GM21723 (cell line): ENCODE data around the gene ACTR3.
"Not testable (repeated sequence)": the region's sequence is repeated elsewhere in the genome, so short reads cannot be mapped to it uniquely, and the experiment has no call there.

Source experiments
- ATAC-seq: cut with Tn5 transposase; IDR thresholded peaks from one replicate; pipeline ENCODE4 v1.9.1; 2021; ENCODE audit warnings: mild to moderate bottlenecking, moderate library complexity; ENCODE audit not compliant: unreplicated experiment

Gene ACTR3

DNA sequence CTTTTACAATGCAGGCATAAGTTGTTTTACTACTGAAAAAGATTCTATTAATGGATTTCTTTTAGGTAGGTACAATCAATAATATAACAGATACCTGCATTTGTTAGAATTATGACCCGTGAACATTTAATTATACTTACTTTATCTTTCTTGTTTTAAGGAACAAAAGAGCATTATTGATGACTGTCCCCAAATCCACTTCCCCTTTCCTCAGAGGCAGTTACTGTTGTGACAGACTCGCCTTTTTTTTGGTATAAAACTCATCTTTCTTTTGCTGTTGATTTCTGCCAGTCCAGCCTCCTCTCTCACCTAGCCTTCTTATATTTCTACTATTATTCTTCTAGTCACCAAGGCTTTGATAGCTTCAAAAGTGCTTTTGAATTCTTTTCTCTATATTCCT is 12.1 kb downstream of the ACTR3 start:
- no peak for ATAC-seq

DNA sequence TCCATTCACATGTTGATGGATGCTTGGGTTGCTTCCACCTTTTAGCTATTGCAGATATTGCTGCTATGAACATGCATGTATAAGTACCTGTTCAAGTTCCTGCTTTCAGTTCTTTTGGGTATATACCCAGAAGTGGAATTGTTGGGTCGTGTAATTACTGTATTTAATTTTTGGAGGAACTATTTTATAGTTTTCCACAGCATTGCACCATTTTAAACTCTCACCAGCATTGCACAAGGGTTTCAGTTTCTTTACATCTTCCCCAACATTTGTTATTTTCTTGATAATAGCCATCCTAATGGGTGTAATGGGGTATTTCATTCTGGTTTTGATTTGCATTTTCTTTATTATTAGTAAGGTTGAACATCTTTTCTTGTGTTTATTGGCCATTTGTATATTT is 16.0 kb downstream of the ACTR3 start:
- no peak for ATAC-seq

DNA sequence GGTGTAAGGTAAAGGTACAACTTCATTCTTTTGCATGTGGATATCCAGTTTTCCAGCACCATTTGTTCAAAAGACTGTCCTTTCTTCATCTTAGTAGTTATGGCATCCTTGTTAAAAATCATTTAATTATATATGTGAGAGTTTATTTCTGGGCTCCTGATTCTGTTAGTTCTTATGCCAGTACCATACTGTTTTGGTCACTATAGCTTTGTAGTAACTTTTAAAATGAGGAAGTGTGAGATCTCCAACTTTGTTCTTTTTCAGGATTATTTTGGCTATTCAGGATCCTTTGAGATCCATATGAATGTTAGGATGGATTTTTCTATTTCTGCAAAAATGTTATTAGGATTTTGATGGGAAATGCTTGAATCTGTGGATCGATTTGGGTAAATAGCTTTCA is 16.8 kb downstream of the ACTR3 start:
- ATAC-seq = no peak

DNA sequence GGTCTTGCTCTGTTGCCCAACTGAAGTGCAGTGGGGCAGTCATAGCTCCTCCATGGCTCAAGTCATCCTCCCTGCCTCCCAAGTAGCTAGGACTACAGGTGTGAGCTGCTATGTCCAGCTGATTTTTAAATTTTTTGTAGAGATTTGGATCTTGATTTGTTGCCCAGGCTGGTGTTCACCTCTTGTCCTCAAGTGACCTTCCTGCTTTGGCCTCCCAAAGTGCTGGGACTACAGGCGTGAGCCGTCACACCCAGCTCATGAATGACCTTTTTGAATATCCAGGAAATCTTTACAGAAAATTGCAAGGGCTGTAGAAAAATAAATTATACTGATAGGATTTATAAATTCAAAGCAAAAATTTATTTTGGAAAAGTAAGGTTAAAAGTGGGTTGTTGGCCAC is 17.4 kb downstream of the ACTR3 start:
- ATAC-seq = no peak

DNA sequence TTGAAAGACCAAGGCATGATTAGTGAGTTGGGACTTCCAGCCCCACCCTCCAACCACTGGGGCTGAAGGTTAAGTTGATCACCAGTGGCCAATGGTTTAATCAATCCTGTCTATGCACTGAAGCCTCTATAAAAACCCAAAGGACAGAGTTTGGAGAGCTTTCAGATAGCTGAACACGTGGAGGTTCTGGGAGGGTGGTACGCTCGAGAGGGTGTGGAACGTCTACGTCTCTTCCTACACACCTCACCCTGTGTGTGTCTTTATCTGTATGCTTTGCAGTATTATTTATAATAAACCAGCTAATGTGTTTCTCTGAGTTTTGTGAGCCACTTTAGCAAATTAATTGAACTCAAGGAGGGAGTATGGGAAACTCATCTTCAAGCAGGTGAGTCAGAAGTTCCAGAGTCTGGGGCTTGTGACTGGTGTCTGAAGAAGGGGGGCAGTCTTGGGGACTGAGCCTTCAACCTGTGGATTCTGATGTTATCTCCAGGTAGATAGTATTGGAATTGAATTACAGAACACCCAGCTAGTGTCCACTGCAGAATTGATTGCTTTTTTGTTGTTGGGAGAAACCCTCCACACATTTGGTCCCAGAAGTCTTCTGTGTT is 20.3 kb downstream of the ACTR3 start:
- ATAC-seq = no peak

DNA sequence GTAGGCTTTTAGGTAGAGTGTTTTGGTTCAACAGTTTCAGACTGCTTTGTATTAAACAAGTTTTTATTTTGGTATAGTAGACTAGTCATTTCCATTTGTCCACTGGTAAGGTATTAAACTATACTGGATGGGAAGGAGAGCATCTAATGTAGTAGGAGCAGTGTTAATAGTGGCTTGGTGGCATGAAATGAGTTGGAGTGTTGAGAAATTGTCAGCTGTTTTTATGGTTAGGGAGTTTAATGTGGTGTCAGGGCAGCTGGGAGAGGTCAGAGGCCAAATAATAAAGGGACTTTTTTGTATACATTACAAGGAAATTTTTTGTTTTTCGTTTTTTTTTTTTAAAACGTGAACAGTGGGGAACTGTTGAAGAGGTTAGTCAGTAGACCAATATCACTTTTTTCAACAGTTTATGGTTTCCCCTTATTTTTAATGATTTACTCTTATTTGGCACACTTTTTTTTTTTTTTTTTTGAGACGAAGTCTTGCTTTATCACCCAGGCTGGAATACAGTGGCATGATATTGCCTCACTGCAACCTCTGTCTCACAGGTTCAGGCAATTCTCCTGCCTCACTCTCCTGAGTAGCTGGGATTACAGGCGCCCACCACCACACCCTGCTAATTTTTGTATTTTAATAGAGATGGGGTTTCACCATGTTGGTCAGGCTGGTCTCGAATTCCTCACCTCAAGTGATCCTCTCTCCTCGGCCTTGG is 21.2 kb downstream of the ACTR3 start:
- ATAC-seq = no peak

DNA sequence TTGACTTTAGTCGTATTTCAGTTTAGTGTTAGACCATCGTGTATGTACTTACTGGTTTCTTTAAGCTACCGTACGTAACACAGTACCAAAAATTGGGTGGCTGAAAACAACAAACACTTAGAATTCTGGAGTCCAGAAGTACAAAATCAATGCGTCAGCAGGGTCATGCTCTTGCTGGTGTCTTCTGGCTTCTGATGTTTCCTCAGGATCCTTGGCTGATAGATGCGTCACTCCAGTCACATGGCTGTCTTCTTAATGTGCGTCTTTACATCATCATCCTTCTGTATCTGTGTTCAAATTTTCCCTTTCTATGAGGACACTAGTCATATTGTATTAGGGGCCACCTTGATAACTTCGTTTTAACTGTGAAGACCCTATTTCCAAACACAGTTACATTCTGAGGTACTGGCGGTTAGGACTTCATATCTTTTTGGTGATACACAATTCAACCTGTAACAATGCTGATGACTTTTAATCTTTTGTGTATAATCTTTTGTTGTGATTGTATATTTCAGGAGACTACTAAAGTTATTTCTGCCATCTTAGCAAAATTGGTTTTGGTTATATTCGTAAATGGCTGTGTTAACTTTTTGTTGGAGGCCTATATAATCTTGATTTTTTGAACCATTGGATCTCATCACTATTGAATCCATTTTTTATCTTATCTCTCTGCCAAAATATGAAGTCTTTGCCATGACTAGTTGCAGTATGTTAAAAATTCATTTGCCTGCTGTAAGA is 25.4 kb downstream of the ACTR3 start:
- no peak for ATAC-seq

DNA sequence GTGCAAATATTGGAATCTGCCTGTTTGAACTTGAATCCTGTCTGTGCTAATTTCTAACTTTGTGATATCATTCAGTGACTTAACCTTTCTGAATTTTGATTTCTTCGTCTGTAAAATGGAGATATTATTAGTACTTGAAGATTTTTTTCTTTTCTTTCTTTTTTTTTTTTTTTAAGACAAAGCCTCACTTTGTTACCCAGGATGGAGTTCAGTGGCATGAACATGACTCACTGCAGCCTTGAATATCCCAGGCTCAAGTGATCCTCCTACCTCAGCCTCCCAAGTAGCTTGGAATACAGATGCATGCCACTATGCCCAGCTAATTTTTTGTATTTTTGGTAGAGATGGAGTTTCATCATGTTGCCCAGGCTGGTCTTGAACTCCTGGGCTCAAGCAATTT is 28.3 kb downstream of the ACTR3 start:
- ATAC-seq = no peak

DNA sequence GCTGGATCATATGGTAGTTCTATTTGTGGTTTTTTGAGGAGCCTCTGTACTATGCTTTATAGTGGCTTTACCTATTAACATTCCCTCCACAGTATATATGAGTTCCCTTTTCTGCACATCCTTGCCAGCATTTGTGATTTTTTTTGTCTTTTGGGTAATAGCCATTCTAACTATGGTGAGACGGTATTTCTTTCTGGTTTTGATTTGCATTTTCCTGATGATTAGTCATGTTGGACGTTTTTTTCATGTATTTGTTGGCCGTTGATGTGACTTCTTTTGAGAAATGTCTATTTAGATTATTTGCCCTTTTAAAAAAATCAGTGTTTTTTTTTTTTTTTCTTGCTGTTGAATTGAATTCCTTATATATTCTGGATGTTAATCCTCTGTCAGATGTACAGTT is 31.1 kb downstream of the ACTR3 start:
- no peak for ATAC-seq

DNA sequence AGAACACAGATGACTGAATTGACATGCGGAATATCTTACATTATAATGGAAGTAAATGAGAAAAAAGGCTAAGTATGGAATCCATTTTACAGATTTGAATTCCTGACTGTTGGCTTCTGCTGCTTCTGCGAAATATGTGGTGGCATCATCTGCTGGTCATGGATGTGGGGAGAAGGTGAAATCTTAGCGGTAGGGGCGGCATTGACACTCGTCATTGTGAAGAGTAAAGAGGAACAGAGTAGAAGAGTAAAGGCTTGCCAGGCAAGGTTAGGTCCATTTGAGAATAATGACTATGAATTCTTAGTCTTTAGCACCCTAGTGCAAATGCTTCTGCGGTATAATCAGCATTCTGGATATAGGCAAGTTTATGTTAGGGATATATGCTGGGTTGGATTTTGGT is 32.4 kb downstream of the ACTR3 start:
- ATAC-seq = no peak

DNA sequence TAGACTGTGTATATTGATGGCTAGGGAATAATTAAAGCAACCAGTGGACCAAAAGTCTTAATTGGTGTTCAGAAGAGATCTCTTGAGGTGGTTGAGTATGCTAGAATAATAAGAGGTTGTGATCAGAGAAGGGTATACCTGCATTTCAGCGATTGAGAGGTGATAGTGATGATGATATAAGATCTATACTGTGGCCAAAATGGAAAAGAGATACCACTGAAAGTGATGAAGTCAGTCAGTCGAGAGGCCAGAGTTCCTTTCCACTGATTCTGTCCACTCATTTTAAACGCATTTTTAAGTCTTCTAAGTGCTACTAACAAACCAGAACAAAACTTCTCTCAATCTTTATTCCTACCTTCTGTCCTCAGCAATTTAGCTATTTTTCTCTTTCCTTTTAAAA is 32.9 kb downstream of the ACTR3 start:
- no peak for ATAC-seq

DNA sequence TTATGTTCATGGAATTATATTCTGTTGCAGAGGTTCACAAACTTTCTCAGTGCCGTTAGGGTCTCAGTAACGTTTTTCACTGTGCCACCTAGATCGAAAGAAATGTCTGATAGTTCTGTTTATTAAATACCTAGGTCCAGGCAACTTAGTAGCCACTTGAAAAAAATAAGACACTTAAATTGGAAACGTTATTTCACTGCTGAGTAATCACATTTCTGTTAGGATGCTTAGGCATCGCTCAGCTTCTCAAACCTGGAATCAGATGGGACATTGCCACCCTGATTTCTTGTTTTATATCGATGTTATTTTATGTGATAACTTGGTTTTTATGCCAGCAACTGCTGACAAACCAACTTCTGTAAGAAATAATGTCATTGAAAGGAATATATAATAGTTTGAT is 36.0 kb downstream of the ACTR3 start:
- no peak for ATAC-seq

DNA sequence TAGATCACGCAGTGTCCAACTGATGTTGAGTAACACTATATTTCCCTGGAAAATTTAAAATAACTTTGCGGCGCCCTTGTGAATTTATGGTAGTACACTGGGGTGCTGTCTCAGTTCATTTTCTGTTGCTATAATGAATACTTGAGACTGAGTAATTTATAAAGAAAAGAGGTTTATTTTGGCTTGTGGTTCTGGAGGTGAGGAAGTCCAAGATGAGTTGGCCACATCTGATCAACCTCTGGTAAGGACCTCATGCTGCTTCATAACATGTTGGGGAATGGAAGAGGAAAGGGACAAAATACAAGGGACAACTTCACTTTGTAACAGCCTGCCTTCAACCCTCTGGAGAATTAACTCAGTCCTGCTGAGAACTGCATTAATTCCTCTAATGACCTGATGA is 36.4 kb downstream of the ACTR3 start:
- ATAC-seq = no peak

DNA sequence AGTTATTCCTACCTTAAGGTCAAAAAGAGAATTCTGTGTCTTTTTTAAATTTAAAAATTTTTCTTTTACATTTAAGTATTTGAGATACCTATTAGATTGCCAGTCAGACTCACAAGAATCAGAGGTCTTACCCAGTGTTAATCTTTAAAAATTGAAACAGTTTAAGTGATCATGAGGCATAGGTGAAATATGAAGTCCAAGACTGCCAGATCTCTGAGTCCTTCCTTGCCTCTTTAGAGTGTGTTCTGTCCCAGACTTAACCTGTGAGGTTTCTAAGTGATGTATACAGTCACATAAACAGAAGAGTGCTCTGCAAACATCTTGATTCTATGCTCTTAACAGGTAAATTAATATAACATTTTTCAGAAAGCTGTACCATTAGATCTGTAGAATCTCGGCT is 40.6 kb downstream of the ACTR3 start:
- no peak for ATAC-seq

DNA sequence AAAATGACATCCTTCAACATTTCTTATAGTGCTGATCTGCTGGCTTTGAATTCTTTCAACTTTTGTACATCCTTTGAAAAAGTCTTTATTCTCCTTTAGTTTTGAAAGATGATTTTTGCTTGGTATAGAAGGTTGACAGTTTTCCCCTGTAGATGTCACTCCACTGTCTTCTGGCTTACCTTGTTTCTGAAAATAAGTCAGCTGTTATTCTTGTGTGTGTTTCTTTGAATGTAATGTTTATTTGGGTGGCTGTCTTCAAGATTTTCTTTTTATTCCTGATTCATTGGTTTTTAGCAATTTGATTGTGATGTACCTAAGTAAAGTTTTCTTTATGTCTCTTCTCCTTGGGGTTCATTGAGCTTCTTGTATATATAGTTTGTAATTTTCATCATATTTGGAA is 47.6 kb downstream of the ACTR3 start:
- no peak for ATAC-seq

DNA sequence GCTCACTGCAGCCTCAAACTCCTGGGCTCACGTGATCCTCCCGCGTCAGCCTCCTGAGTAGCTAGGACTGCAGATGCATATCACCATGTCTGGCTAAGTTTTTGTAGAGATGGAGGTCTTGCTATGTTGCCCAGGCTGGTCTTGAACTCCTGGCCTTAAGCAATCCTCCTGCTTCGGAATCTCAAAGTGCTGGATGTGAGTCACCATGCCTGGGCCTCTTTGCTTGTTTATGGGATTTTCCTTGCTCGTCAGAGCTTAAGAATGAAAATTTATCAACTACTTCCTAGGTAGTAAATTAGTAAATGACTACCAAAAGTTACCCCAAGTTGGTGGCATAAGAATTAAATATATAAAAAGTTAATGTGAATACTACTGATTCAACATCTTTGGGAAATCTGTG is 51.0 kb downstream of the ACTR3 start:
- no peak for ATAC-seq

DNA sequence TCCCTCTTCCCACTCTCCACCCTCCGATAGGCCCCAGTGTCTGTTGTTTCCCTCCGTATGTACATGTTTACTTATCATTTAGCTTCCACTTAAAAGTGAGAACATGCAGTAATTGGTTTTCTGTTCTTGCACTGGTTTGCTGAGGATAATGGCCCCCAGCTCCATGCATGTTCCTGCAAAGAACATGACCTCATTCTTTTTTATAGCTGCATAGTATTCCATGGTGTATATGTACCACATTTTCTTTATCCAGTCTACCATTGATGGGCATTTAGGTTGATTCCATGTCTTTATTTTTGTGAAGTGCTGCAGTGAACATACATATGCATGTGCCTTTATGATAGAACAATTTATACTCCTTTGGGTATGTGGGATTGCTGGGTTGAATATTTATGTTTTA is 55.9 kb downstream of the ACTR3 start:
- not testable (repeated sequence) for ATAC-seq

DNA sequence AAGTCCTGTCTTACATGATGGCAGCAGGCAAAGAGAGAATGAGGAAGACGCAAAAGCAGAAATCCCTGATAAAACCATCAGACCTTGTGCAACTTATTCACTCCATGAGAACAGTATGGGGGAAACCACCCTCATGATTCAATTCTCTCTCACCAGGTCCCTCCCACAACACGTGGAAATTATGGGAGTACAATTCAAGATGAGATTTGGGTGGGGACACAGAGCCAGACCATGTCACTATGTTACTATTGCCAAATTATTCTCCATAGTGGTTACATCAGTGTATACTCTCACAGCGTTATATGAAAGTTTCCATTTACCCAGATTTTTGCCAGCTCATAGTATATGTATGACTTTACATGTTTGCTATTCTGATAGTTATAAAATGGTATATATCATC is 61.0 kb downstream of the ACTR3 start:
- ATAC-seq = not testable (repeated sequence)

DNA sequence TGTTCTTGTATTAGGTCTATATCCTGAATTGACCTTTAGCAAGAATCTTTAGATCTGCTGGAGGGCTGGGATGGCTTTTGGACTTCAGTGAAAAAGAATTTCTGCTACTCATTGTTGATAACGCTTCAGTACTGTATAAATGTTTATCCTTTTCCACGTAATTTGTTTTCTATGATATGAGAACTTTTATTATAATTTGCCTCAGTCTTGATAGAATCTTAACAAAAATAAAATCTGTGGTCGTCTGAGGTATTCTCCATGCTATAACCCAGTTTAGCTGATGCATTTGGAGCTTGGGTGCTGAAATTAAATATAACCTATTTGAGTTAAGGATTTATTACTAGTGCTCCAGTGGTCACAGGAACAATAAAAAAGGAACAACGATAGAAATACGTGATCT is 71.1 kb downstream of the ACTR3 start:
- ATAC-seq = no peak

DNA sequence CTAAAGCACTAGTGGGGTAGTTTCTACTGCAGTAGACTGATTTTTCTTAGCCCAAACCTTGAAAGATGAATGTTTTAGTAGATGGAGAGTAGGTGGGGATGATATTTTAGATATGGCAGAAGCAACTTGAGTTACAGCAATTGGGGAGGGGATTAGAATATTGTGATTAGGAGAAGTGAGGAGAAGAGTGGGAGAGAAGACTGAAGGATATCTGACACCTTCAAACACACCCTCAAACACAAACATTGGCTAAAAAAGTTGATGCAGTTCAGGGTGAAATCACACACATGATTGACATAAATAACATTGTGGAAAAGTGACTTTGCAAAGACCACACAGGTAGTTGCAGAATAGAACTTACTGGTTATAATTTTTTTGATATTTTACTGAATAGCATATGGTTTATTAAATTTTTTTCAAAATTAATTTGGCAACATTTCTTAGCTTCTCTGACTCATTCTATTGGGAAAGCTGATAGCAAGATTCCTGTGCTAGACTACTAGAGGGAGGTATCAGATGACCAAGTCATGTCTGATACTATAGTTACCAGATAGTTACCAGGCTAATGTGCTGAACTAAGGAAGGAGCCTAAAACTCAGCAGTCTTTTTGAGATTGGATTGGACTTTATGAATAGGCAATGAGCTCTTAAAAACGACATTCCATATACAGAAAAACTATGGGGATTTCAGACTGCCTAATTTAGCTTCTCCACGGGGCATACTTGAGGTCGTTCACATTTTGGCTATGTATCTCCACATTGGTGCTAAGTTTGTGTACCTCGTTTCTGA is 73.0 kb downstream of the ACTR3 start:
- no peak for ATAC-seq

DNA sequence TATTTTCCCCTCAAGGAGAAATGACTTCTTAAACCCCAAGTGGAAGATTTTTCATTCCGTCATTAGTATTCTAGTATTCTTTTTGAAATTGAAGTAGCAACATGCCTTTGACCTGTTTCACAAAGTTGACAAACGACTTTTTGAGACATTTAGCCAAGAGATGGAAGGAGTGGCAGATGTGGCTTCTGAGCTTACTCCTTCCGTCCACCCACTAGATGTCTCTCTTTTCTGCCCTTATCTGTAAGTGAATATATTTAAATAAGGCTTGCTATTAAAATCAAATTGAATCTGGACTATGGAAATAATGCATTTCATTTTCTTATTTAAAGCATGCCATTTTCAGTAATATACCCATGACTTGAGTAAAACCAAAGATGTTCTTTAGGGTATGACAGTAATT is 74.1 kb downstream of the ACTR3 start:
- ATAC-seq = no peak

DNA sequence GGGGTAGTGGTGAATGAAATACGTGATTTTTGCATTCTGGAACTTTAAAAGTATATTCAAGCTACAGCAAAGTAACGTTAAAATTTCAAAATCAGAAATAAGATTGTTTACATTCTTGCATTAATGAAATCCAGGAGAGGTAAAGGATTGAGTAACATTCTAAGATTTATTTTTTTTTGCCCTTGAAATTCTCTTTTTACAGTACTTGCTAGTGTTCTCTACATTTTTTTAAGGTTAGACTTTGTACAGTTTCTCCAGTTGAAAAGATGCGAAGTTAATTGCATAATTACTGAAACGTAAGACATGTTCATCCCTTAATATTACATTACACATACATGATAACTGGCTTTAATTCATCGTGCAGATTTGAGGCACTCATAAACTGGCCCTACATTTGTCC is 74.5 kb downstream of the ACTR3 start:
- ATAC-seq = no peak
